ENCODE measurements around the gene RBBP5.

- TF ChIP-seq ZNF70 (CRISPR knock-in tag; IDR thresholded peaks at IDR 0.05) (no peak), CREB5 (CRISPR knock-in tag; IDR thresholded peaks at IDR 0.05; ENCODE audit: low read depth) (no peak), TSHZ2 (CRISPR knock-in tag; IDR thresholded peaks at IDR 0.05) (no peak), GLIS3 (CRISPR knock-in tag; IDR thresholded peaks at IDR 0.05) (no peak)
These were observed 23.5 kb downstream of the RBBP5 start for GRCh38 chr1:205098242-205098641.

Data from SK-N-SH treated with all-trans-retinoic acid at 6 μM for 48 hours (cell line).